Mesothelial cell of epicardium (in vitro differentiated cells): ENCODE measurements around the gene SETD2. TPM values are rescaled to one million over a fixed set of nuclear protein-coding genes. Genes with fewer than 3 reads are reported as not detected.
"Not testable (repeated sequence)": the region's sequence is repeated elsewhere in the genome, so short reads cannot be mapped to it uniquely, and the experiment has no call there.

Experiments
- DNase-seq, 2 experiments: peaks; one replicate each; pipeline ENCODE4 v3.0.0; 2021; ENCODE audit warnings: low spot score in 2 of 2; ENCODE audit not compliant: unreplicated experiment in 2 of 2
- H3K27ac Mint-ChIP-seq: 2 replicates; pipeline ENCODE4 v1.8.0; 2021; ENCODE audit warnings: mixed read lengths
- H3K27me3 Mint-ChIP-seq: 2 replicates; pipeline ENCODE4 v1.8.0; 2021; ENCODE audit warnings: low read depth, mixed read lengths
- H3K36me3 Mint-ChIP-seq: 2 replicates; pipeline ENCODE4 v1.8.0; 2021; ENCODE audit warnings: mixed read lengths
- H3K4me1 Mint-ChIP-seq: 2 replicates; pipeline ENCODE4 v1.8.0; 2021; ENCODE audit warnings: mixed read lengths
- H3K4me3 Mint-ChIP-seq: 2 replicates; pipeline ENCODE4 v1.8.0; 2021; ENCODE audit warnings: mild to moderate bottlenecking, moderate library complexity, mixed read lengths
- H3K9me3 Mint-ChIP-seq: 2 replicates; pipeline ENCODE4 v1.8.0; 2021; ENCODE audit warnings: mixed read lengths
- total RNA-seq: library from RNA; stranded (reverse); gene quantifications from 3 replicates; pipeline ENCODE4 v1.2.1, GENCODE V29; 2021
- TF ChIP-seq, protein P1 (sequence below): fragments of 200-600 bp; sonication (generic); IDR thresholded peaks from one replicate; pipeline ENCODE4 v1.5.0; 2021; ENCODE audit warnings: antibody characterized with exemption; ENCODE audit not compliant: unreplicated experiment

The SETD2 gene
- total RNA-seq, 1 donor from 2014 or later, result 73.1 TPM

DNA sequence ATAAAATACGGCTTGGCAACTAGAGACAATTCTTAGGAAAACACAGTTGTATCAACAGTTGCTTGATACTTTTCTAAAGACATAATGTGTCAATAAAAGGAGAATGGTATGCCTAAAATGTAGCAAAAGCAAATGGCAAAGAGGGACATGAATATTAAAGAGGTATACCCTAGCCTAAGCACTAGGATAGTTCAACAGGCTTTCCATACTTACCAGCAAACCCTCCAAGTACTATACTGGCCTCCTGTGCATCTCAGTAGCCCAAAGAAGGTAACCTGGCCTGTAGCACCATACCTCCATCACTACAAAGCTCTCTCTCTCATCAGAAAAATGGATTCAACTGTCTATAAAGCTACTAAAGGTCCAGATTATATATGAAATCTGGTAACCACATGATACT lies 7.5 kb downstream of the SETD2 start:
- no peak for DNase-seq
- TF ChIP-seq, protein P1, sequence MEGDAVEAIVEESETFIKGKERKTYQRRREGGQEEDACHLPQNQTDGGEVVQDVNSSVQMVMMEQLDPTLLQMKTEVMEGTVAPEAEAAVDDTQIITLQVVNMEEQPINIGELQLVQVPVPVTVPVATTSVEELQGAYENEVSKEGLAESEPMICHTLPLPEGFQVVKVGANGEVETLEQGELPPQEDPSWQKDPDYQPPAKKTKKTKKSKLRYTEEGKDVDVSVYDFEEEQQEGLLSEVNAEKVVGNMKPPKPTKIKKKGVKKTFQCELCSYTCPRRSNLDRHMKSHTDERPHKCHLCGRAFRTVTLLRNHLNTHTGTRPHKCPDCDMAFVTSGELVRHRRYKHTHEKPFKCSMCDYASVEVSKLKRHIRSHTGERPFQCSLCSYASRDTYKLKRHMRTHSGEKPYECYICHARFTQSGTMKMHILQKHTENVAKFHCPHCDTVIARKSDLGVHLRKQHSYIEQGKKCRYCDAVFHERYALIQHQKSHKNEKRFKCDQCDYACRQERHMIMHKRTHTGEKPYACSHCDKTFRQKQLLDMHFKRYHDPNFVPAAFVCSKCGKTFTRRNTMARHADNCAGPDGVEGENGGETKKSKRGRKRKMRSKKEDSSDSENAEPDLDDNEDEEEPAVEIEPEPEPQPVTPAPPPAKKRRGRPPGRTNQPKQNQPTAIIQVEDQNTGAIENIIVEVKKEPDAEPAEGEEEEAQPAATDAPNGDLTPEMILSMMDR, result no peak
- H3K27me3 Mint-ChIP-seq, result no peaks in the 10 kb centered on the region
- H3K4me3 Mint-ChIP-seq, result no peak overlapping the region
- no peak overlapping the region for H3K27ac Mint-ChIP-seq
- peaks cover 7% of the 10 kb centered on the region for H3K36me3 Mint-ChIP-seq
- peaks cover 23% of the 10 kb centered on the region for H3K4me1 Mint-ChIP-seq
- no peaks in the 10 kb centered on the region for H3K9me3 Mint-ChIP-seq

DNA sequence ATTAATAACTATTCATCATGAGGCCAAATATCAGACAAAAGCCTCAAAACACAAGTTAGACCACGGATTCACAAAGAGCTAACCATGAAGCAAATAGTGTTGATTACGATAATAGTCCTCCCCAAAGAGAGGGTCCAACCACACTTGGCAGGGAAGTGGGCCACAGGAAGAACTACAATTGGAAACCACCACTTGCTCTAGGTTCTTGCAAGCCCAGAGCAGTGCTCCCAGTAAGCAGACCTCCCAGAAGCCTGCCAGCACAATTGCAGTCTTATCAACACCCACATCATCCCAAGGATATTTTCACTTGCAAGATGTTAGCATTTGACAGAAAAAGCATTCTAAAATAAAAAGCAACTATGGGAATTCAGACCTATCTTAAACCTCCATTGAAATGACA lies 11.3 kb downstream of the SETD2 start:
- H3K36me3 Mint-ChIP-seq, result peaks cover 7% of the 10 kb centered on the region
- peaks cover 12% of the 10 kb centered on the region for H3K4me1 Mint-ChIP-seq
- H3K27me3 Mint-ChIP-seq, result no peaks in the 10 kb centered on the region
- H3K9me3 Mint-ChIP-seq, result no peaks in the 10 kb centered on the region
- no peak overlapping the region for H3K4me3 Mint-ChIP-seq
- TF ChIP-seq, protein P1, result no peak
- peak overlapping the region; percentile 50 for H3K27ac Mint-ChIP-seq
- no peak for DNase-seq

DNA sequence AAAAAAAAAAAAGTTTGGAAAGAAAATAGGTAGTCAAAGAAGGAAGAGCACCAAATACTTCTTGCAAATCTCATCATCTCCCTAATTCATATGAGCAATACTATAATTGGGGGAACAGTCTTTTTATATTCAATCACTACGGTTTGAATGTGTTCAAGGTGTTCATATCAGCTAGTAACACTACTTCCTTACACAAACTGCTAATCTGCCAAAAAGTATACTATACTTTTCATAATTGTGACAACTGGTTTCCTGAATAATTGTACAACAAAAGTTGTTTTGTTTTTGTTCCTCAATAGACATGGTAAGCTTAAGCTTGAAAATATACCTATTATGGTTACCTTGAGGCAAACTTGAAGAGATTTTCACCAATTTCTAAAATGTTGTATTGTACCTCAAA lies 12.1 kb downstream of the SETD2 start:
- Mint-ChIP-seq H3K4me3 (no peak overlapping the region), H3K4me1 (peaks cover 12% of the 10 kb centered on the region), H3K36me3 (peaks cover 7% of the 10 kb centered on the region), H3K27me3 (no peaks in the 10 kb centered on the region), H3K27ac (no peak overlapping the region), H3K9me3 (no peaks in the 10 kb centered on the region)
- no peak for DNase-seq
- TF ChIP-seq, protein P1, result no peak

DNA sequence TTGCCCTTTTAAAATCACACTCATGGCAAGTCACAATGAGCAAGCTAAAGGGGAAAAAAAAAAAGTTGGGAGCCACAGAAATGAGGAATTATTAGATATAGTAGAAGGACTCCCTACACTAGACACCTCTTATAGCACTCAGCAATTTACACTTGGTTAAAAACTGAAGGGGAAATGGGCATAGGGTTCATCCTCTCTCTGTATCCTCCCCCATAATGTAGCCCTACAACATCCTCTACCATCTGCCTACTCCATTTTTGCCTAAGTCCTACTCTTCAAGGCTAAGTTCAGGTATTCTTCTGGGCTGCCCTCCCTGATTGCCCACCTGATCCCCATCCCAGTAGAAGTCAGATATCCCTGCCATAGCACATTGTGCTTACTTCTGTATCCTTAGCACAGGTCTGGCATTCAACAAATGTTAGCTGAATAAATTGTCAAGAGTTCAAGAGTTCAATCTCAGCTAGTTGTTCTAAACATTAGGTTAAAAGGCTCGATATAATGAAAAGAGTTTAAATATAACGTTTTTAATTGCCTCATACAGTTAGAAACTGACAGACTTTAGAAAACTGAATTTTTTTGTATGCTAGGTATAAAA lies 14.5 kb downstream of the SETD2 start:
- no peak for DNase-seq
- H3K4me3 Mint-ChIP-seq, result no peak overlapping the region
- H3K9me3 Mint-ChIP-seq, result no peaks in the 10 kb centered on the region
- TF ChIP-seq, protein P1, result no peak
- H3K4me1 Mint-ChIP-seq, result peaks cover 11% of the 10 kb centered on the region
- peaks cover 7% of the 10 kb centered on the region for H3K36me3 Mint-ChIP-seq
- H3K27ac Mint-ChIP-seq, result peak overlapping the region; percentile 8
- no peaks in the 10 kb centered on the region for H3K27me3 Mint-ChIP-seq

DNA sequence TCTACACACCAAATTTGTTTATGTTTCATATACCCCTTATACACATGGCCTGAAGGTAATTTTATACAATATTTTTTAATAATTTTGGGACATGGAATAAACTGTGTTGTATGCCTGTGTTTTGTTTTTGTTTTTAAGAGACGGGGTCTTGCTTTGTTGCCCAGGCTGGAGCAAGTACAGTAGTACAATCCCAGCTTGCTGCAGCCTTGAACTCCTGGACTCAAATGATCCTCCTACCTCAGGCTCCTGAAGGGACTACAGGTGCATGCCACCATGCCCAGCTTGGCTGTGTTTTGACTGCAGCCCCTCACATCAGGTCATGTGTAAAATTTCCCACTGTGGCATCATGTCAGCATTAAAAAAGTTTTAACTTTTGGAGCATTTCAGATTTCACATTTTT lies 18.6 kb downstream of the SETD2 start:
- Mint-ChIP-seq H3K27ac (peak overlapping the region; percentile 2), H3K27me3 (no peaks in the 10 kb centered on the region), H3K4me1 (peaks cover 9% of the 10 kb centered on the region), H3K4me3 (no peak overlapping the region), H3K36me3 (peaks cover 2% of the 10 kb centered on the region), H3K9me3 (no peaks in the 10 kb centered on the region)
- TF ChIP-seq, protein P1, result no peak
- DNase-seq, result no peak

DNA sequence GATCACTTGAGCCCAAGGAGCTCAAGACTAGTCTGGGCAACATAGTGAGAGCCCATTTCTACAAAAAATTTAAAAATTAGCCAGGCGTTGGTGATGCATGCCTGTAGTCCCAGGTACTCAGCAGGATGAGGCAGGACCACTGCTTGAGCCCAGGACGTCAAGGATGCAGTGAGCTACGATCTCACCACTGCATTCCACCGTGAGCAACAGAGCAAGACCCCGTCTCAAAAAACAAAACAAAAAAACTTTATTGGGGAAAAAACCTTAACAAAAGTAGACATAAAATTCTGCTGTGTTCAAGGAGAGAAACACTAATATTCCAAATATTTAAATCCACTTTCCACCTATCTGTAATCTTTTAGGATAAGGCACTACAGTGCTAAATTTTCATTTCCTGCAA lies 20.8 kb downstream of the SETD2 start:
- Mint-ChIP-seq H3K4me1 (peaks cover 10% of the 10 kb centered on the region), H3K36me3 (peaks cover 4% of the 10 kb centered on the region), H3K9me3 (no peaks in the 10 kb centered on the region), H3K4me3 (no peak overlapping the region), H3K27me3 (no peaks in the 10 kb centered on the region), H3K27ac (no peak overlapping the region)
- DNase-seq, result no peak
- TF ChIP-seq, protein P1, result no peak

DNA sequence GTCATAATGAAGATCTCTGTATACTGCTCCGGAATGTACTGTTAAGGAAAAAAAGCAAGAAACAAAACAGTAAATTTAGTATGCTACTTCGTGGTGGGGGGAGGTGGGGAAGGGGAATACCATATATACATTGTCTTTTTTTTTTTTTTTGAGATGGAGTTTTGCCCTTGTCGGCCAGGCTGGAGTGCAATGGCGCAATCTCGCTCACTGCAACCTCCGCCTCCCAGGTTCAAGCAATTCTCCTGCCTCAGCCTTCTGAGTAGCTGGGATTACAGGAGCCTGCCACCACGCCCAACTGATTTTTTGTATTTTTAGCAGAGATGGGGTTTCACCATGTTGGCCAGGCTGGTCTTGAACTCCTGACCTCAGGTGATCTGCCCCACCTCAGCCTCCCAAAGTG lies 21.4 kb downstream of the SETD2 start:
- not testable (repeated sequence) for H3K27me3 Mint-ChIP-seq, H3K4me1 Mint-ChIP-seq, H3K27ac Mint-ChIP-seq

DNA sequence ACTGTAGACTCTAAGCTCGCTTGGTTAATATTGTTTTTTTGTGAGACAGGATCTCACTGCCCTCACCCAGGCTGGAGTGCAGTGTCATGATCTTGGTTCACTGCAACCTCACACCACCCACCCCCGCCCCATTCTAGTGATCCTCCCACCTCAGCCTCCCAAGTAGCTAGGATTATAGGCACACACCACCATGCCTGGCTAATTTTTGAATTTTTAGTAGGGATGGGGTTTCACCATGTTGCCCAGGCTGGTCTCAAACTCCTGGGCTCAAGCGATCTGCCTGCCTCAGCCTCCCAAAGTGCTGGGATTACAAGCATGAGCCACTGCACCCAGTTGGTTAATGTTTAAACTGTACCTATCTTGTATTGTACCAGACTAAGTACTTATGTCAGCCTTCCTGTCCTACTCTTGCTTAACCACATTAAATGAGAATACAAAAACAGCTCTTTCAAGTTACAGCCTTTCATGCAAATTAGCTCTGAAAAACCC lies 22.9 kb downstream of the SETD2 start:
- DNase-seq, H3K4me3 Mint-ChIP-seq, H3K27me3 Mint-ChIP-seq, H3K36me3 Mint-ChIP-seq, H3K9me3 Mint-ChIP-seq: not testable (repeated sequence)
- H3K27ac Mint-ChIP-seq, result peak overlapping the region; percentile 83
- peaks cover 14% of the 10 kb centered on the region for H3K4me1 Mint-ChIP-seq

More for the DNA sequence above, 21.4 kb downstream of the SETD2 start:
- H3K9me3 Mint-ChIP-seq, H3K4me3 Mint-ChIP-seq, H3K36me3 Mint-ChIP-seq, DNase-seq: not testable (repeated sequence)
